Effector memory CD8-positive, alpha-beta T cell (primary cell): Measurements from ENCODE around the gene HMX1.

ENCODE experiments used
- ATAC-seq: fragments of 150-1000 bp; cut with Tn5 transposase; replicated peaks from 2 replicates; pipeline ENCODE4 v1.10.0; 2021; ENCODE audit warnings: mild to moderate bottlenecking, moderate library complexity
- DNase-seq, 3 experiments: peaks; one replicate each; pipeline ENCODE4 v3.0.0; 2021
- H3K27ac Mint-ChIP-seq, 2 donors: one replicate each; pipeline ENCODE4 v1.8.0; 2022; ENCODE audit warnings: mild to moderate bottlenecking in 2 of 2, mixed read lengths in 2 of 2, moderate library complexity in 2 of 2
- H3K27me3 Mint-ChIP-seq, 2 donors: one replicate each; pipeline ENCODE4 v1.8.0; 2022; ENCODE audit warnings: mixed read lengths in 2 of 2
- H3K36me3 Mint-ChIP-seq: one replicate; pipeline ENCODE4 v1.8.0; 2022; ENCODE audit warnings: mild to moderate bottlenecking, moderate library complexity, mixed read lengths; ENCODE audit not compliant: insufficient read depth
- H3K4me1 Mint-ChIP-seq, 2 donors: one replicate each; pipeline ENCODE4 v1.8.0; 2022; ENCODE audit warnings: low read depth in 2 of 2, mixed read lengths in 2 of 2
- H3K4me3 Mint-ChIP-seq, 2 donors: one replicate each; pipeline ENCODE4 v1.8.0; 2022; ENCODE audit warnings: mild to moderate bottlenecking in 2 of 2, mixed read lengths in 2 of 2, moderate library complexity in 2 of 2
- H3K9me3 Mint-ChIP-seq, 2 donors: one replicate each; pipeline ENCODE4 v1.8.0; 2022; ENCODE audit warnings: mixed read lengths in 2 of 2

The HMX1 gene

DNA sequence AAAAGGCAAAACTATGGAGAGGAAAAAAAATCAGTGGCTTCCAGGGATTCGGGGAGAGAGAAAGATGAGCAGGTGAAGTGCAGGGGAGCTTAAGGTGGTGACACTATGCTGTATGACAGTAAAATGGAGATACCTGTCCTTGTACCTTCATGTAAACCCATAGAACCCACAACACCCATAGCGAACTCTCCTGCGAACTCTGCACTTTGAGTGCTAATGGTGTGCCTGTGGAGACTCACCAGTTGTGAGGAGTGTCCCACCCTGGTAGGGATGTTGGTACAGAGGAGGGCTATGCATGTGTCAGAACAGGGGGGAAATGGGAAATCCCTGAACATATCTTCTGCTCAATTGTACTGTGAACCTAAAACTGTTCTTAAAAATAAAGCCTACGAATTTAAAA lies 42.8 kb downstream of the HMX1 start:
- H3K27ac Mint-ChIP-seq: no peak overlapping the region

DNA sequence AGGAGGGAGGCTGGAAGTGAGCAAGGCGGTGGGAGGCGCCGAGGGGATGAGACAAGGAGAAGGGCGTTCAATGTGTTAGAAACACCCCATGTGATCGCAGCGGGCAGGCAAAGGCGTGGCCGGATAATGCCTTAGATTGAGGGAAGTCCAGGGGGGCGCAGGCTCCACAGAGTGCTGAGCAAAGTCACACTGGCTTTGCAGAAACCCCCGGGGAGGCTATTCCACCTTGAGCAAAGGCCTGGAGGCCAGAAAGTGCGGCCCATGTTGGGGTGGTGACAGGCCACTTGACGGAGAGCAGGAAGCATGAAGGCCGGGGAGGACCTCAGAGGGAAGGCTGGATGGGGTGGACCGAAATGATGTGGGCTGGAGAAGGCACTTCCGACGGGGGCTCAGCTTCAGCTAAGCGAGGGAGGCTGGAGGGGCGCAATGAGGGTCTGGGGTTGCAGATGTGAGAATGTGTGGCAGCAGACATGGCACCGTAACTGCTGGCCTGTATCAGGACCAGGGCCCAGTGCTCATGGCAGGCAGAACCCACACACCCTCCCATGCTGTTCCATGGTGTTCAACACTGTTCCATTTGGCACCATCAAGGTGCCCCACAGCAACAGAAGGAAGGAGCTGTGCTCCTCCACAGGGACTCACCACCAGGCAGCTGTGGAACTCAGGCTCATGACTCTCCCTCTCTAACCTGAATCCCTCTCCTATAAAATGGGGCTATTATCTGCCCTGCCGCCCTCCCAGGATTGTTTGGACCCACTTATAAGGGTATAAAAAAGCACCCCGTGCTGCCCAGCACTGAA lies 50.3 kb downstream of the HMX1 start:
- DNase-seq (no peak), ATAC-seq (no peak)
- Mint-ChIP-seq H3K4me1 (no peaks in the 10 kb centered on the region), H3K9me3 (no peaks in the 10 kb centered on the region), H3K4me3 (no peak overlapping the region), H3K36me3 (peaks cover 3% of the 10 kb centered on the region), H3K27ac (no peak overlapping the region), H3K27me3 (peaks cover 18 to 44% of the 10 kb centered on the region in 2 donors)

More for the DNA sequence above, 42.8 kb downstream of the HMX1 start:
- ATAC-seq: no peak
- no peak for DNase-seq
- peaks cover 3 to 10% of the 10 kb centered on the region in 2 donors for H3K27me3 Mint-ChIP-seq
- no peaks in the 10 kb centered on the region for H3K4me1 Mint-ChIP-seq
- H3K36me3 Mint-ChIP-seq: no peaks in the 10 kb centered on the region
- peaks cover 0 to 2% of the 10 kb centered on the region in 2 donors for H3K9me3 Mint-ChIP-seq
- H3K4me3 Mint-ChIP-seq: no peak overlapping the region

DNA sequence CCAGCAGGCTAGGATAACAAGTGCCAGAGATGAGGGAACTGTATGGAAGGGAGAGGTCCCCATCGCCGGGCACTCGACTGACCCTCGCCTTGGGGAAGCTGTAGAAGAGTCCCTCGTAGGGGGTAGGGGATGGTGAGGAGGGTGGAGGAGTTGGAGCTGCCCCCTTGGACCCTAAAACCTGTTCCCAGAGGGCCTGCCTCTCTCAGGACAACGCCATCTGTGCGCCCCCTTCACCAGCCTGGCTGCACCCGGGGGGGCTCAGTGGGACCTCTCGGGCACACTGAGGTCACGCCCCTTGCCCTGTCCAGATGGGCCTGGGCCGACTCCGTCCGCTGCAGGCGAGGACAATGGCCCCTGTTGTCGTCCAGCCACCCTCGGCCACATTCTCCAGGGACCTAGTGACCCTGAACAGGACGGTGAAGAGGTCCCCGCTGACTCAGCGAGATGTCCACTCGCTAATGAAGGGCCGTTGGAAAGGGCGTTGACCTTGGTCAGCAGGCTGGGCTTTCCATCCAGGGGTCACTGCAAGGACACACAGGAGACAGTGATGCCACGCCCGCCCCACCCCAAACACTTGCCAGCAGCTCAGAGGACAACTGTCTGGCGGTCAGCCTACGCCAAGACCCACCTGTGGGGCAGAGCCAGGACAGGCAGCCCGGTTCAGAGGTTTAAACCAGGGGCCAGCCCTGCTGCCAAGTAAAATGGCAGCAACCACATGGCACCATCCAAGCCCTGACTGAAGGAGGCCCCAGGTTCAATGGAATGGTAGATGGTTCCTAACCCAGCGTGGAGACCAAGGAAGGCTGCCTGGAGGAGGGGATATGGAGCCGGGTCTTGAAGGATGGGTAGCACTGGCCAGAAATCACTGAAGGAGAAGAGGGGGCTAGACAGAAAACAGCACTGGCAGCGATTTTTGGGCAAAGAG lies 51.2 kb downstream of the HMX1 start:
- H3K4me1 Mint-ChIP-seq: no peaks in the 10 kb centered on the region

DNA sequence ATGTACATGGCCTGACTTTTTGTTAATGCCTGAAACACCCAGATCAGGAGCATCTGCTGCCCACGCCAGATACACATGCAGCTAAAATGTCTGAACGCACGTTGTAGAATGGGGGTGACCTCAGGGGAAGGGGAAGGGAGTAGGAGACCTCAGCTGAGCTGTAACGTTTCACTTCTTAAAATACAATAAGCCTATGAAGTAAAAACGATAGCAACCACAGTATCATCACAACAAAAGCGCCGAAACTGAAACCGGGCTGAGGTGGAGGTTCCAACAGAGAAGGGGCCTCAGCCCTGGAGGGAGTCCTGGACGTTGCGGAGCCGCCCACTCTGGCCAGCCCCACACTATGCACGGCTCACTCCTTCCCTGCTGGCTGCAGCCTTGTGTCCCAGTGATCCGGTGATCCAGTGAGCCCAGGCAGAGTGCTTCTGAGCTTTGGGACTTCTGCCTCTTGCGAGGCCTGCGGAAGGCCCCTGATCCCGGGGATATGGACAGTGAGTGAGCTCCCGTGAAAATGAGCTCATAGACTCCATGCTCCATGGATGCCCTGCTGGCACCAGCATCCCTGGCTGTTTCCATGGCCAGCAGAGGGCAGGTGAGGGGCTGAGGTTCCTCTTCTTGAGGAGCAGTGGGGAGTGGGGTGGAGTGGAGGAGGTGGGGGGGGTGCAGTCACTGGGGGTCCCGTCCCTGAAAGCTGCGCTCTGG lies 52.0 kb downstream of the HMX1 start:
- ATAC-seq: no peak
- H3K9me3 Mint-ChIP-seq: no peaks in the 10 kb centered on the region

More for the DNA sequence above, 51.2 kb downstream of the HMX1 start:
- Mint-ChIP-seq H3K27me3 (peaks cover 18 to 44% of the 10 kb centered on the region in 2 donors), H3K9me3 (no peaks in the 10 kb centered on the region), H3K27ac (no peak overlapping the region), H3K36me3 (peaks cover 3% of the 10 kb centered on the region), H3K4me3 (no peak overlapping the region)
- ATAC-seq (no peak), DNase-seq (no peak)

DNA sequence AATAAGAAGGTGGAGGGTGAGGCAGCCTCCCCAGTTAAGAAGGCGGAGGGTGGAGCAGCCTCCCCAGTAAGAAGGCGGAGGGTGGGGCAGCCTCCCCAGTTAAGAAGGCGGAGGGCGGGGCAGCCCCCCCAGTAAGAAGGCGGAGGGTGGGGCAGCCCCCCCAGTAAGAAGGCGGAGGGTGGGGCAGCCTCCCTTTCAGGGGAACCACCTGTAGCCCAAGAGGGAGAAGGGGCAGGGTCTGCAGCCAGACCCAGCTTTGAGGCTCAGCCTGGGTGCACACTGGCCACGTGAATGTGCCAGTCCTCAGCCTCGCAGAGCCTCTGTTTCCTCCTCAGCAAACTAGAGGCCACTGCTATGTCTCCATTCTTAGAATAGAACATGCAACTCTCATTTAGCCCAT lies 52.6 kb downstream of the HMX1 start:
- Mint-ChIP-seq H3K27me3 (peaks cover 16 to 42% of the 10 kb centered on the region in 2 donors), H3K9me3 (no peaks in the 10 kb centered on the region), H3K4me3 (no peak overlapping the region), H3K27ac (no peak overlapping the region), H3K36me3 (peaks cover 3% of the 10 kb centered on the region), H3K4me1 (no peaks in the 10 kb centered on the region)
- no peak for ATAC-seq
- no peak for DNase-seq

More for the DNA sequence above, 52.0 kb downstream of the HMX1 start:
- Mint-ChIP-seq H3K4me1 (no peaks in the 10 kb centered on the region), H3K36me3 (peaks cover 3% of the 10 kb centered on the region), H3K4me3 (no peak overlapping the region), H3K27ac (no peak overlapping the region), H3K27me3 (peaks cover 18 to 44% of the 10 kb centered on the region in 2 donors)
- no peak for DNase-seq

DNA sequence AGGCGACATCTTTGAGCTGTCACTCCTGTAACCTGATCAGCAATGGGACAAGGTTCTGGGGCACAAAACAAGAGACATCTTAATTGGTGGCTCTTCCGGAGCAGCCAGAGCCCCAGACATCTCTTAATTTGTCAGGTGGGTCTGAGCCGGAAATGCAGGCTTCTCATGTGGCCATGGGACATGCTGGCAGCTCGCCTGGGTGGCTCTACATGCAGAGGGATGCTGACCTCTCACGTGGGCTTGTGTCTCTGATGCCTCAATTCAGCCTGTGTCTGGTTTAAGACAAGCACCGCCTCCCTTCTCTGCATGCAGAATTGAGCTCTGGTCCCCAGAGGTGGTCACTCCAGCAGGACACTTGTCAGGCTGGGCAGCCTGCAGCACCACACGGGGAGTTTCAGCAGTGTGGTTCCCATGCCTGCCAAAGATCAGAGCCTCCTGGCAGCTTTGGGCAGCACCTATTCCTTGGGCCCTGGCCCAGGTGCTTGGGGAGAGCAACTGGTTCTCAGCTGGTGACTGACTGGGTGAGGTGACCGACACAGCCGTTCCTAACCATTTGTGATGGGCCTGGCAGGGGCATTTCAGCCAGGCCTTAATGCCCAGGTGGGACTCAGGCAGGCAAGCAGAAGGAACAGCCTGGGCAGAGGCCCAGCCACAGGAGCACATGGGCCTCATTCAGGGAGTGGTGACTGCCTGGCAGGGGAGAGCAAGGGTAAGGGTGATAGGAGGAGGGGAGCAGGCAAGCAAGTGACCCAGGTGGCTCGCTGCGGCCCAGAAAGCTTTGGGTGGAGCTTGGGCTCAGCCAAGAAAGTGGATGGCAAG lies 53.4 kb downstream of the HMX1 start:
- Mint-ChIP-seq H3K4me1 (no peaks in the 10 kb centered on the region), H3K36me3 (peaks cover under 1% of the 10 kb centered on the region), H3K27ac (no peak overlapping the region), H3K27me3 (peaks cover 11 to 36% of the 10 kb centered on the region in 2 donors), H3K4me3 (no peak overlapping the region), H3K9me3 (no peaks in the 10 kb centered on the region)
- DNase-seq: no peak
- ATAC-seq: no peak

DNA sequence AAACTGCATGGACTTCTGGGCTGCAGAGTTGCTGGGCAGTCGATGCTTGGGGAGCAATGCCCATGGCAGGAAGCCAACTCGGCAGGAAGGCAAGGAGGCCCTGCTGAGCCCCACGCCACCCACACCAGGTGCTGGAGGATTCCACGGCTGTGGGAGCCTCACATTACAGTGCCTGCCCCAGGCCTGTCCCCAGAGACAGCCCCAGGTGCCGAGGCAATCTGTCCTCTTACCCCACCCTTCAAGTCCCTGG lies 53.9 kb downstream of the HMX1 start:
- Mint-ChIP-seq H3K4me1 (no peaks in the 10 kb centered on the region), H3K27me3 (peaks cover 11 to 36% of the 10 kb centered on the region in 2 donors), H3K9me3 (no peaks in the 10 kb centered on the region), H3K36me3 (no peaks in the 10 kb centered on the region), H3K27ac (no peak overlapping the region), H3K4me3 (no peak overlapping the region)
- no peak for DNase-seq
- ATAC-seq: no peak

DNA sequence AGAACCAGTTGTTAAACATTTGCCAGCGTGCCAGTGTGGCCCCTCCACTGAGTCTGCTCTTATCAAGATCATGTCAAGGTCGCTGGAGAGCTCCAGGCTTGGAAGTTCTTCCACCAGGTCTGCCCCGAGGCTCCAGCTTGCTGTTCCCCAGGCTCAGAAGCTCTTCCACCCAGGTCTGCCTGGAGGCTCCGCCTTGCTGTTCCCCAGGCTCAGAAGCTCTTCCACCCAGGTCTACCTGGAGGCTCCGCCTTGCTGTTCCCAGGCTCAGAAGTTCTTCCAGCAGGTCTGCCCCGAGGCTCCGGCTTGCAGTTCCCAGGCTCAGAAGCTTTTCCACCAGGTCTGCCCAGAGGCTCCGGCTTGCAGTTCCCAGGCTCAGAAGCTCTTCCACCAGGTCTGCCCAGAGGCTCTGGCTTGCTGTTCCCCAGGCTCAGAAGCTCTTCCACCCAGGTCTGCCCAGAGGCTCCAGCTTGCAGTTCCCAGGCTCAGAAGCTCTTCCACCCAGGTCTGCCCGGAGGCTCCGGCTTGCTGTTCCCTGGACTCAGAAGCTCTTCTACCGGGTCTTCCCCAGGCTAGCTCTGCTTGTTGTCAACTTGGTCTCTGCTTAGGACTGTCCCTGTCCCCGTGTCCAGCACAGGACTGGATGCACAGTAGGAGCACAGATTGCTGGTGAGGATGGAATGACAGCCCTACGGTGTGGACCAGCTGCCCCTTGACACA lies 54.4 kb downstream of the HMX1 start:
- Mint-ChIP-seq H3K4me3 (no peak overlapping the region), H3K4me1 (no peaks in the 10 kb centered on the region), H3K27me3 (peaks cover 11 to 36% of the 10 kb centered on the region in 2 donors), H3K36me3 (no peaks in the 10 kb centered on the region), H3K27ac (no peak overlapping the region), H3K9me3 (no peaks in the 10 kb centered on the region)
- no peak for DNase-seq
- no peak for ATAC-seq
